NB4 (cell line): ENCODE measurements around the gene HDHD3.

ENCODE experiments used
- TF ChIP-seq, protein P1 (sequence below): IDR thresholded peaks from one replicate; pipeline ENCODE4 v1.5.1; 2012; ENCODE audit warnings: low read depth, low read length
- TF ChIP-seq, protein P2 (sequence below): IDR thresholded peaks from 2 replicates; pipeline ENCODE4 v1.6.1; 2011; ENCODE audit warnings: low read depth, low read length

DNA sequence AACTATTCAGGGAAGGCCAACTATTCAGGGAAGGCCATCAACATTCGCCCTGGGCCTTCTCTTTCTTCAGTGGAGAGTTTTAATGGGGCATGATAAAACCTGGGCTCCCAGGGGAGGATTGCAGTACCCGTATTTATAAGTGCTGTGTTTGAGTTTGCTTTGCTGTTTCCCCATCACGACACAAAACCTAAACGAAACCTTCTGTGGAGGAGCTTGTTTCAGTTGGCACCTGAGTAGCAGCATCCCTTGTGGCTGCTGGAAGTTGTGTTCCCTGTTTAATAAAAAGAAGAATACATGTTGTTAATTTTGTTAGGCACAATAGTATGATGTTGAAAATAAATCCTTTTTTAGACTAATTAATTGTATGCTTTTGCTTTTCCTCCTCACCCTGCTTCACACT lies 45.0 kb downstream of the HDHD3 start:
- TF ChIP-seq, protein P1, sequence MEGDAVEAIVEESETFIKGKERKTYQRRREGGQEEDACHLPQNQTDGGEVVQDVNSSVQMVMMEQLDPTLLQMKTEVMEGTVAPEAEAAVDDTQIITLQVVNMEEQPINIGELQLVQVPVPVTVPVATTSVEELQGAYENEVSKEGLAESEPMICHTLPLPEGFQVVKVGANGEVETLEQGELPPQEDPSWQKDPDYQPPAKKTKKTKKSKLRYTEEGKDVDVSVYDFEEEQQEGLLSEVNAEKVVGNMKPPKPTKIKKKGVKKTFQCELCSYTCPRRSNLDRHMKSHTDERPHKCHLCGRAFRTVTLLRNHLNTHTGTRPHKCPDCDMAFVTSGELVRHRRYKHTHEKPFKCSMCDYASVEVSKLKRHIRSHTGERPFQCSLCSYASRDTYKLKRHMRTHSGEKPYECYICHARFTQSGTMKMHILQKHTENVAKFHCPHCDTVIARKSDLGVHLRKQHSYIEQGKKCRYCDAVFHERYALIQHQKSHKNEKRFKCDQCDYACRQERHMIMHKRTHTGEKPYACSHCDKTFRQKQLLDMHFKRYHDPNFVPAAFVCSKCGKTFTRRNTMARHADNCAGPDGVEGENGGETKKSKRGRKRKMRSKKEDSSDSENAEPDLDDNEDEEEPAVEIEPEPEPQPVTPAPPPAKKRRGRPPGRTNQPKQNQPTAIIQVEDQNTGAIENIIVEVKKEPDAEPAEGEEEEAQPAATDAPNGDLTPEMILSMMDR = no peak
- TF ChIP-seq, protein P2, sequence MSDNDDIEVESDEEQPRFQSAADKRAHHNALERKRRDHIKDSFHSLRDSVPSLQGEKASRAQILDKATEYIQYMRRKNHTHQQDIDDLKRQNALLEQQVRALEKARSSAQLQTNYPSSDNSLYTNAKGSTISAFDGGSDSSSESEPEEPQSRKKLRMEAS = no peak
